ENCODE measurements around the gene SPDYE2. TPM values are rescaled to one million over a fixed set of nuclear protein-coding genes. Genes with fewer than 3 reads are reported as not detected.
"Not testable (repeated sequence)": the region's sequence is repeated elsewhere in the genome, so short reads cannot be mapped to it uniquely, and the experiment has no call there.

The SPDYE2 gene
- total RNA-seq, 1 experiment from 2014 or later: not detected

DNA sequence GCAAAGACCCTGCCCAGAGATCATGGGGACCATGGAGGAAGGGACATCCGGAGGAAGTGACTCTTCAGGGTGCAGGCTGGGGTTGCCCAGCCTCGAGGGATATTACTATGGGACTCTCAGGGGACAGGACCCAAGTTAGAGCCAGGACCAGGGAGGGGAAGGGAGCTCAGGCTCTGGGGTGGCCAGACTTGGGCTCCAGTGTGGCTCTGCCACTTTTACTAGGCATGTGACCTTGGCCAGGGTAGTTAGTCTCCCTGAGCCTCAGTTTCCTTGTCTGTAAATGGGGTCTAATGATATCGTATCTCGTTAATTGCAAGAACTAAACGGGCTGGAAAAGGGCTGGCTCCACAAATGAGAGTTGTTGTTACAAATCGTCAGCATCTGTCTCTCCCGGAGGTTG is 59.4 kb downstream of the SPDYE2 start:
- H3K79me2 ChIP-seq (ENCODE audit: insufficient read depth, low read length); H3K9ac ChIP-seq (ENCODE audit: extremely low read depth, insufficient read length, low read length); H2BK15ac ChIP-seq (ENCODE audit: low read depth, low read length); H2AFZ ChIP-seq (ENCODE audit: low read length); H3K56ac ChIP-seq (ENCODE audit: insufficient read length, low read depth, low read length); H3K9me3 ChIP-seq (ENCODE audit: control insufficient read depth, low read depth, low read length); H3K27ac Mint-ChIP-seq; H3T11ph ChIP-seq (ENCODE audit: low read length); H4K8ac ChIP-seq (replicated peaks; ENCODE audit: insufficient read length, low read depth, low read length); H3K9me3 Mint-ChIP-seq; H3K23ac ChIP-seq (ENCODE audit: insufficient read length, low read depth, low read length); H4K20me1 ChIP-seq (ENCODE audit: control insufficient read depth, insufficient read depth, insufficient read length); H3K79me1 ChIP-seq (ENCODE audit: insufficient read depth, low read depth, low read length, poor library complexity, severe bottlenecking); H3K14ac ChIP-seq (ENCODE audit: insufficient read depth, low read length); H2BK12ac ChIP-seq (ENCODE audit: insufficient read length, low read depth, low read length); H4K91ac ChIP-seq (ENCODE audit: insufficient read length, low read depth, low read length); H3K23me2 ChIP-seq (ENCODE audit: insufficient read length, low read depth, low read length, poor library complexity, severe bottlenecking); H2BK5ac ChIP-seq (ENCODE audit: insufficient read length, low read length); H3K4me1 Mint-ChIP-seq; H3K27me3 ChIP-seq (ENCODE audit: insufficient read depth, low read length); H2AK5ac ChIP-seq (ENCODE audit: insufficient read length, low read length); H3K4ac ChIP-seq (ENCODE audit: low read depth, low read length); H4K5ac ChIP-seq (ENCODE audit: insufficient read length, low read depth, low read length); H3K4me3 Mint-ChIP-seq; H2BK20ac ChIP-seq (ENCODE audit: low read depth, low read length, poor library complexity, severe bottlenecking); H3K27ac ChIP-seq (ENCODE audit: insufficient read length, low read depth, low read length); H3K4me1 ChIP-seq (ENCODE audit: insufficient read depth, low read length); H3K18ac ChIP-seq (ENCODE audit: insufficient read length, low read depth, low read length); H3K4me2 ChIP-seq (ENCODE audit: insufficient read depth, insufficient read length, low read length); H2BK120ac ChIP-seq (ENCODE audit: low read depth, low read length, poor library complexity, severe bottlenecking); H3K27me3 Mint-ChIP-seq (ENCODE audit: low read depth); DNase-seq; H3K36me3 Mint-ChIP-seq (ENCODE audit: insufficient read depth in 1 of 3, low read depth in 3 of 3): not testable (repeated sequence)
- WGBS (ENCODE audit: extremely low coverage, insufficient read length, low lambda C conversion rate): no CpG with 5 or more reads among the region's 7 CpGs

DNA sequence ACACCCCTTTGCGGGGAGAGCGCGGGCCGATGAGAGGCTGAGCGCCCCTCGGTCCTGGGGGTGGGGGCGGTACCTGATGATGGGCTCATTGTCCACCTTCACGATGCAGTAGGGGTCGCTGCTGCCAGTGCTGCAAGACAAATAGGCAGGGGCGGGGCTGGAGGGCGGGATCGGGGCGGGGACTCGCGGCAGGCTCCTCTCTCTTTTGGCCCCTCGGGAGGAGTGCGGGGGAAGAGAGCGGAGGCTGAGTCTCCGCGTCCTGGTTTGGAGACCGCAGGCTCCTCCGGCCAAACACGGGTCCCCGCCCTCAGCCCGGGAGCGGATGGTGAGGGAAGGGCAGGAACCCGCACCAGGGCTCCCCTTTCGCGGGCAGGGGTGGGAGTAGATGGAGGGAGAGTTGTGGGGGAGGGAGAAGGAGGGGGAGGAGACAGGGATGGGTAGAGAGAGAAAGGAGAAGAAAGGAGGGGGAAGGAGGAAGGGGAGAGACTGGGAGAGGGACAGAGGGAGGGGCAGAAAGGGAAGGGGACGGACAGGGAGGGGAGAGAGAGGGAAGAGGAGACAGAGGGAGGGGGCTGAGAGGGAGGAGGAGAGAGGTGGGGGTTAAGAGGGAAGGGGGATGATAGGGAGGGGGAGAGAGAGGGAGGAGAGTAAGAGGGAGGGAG is 60.1 kb downstream of the SPDYE2 start:
- not testable (repeated sequence) for H2BK5ac ChIP-seq (ENCODE audit: insufficient read length, low read length); H3K9me3 Mint-ChIP-seq; H2BK120ac ChIP-seq (ENCODE audit: low read depth, low read length, poor library complexity, severe bottlenecking); H3K18ac ChIP-seq (ENCODE audit: insufficient read length, low read depth, low read length); H3K79me1 ChIP-seq (ENCODE audit: insufficient read depth, low read depth, low read length, poor library complexity, severe bottlenecking); H3T11ph ChIP-seq (ENCODE audit: low read length); H3K9ac ChIP-seq (ENCODE audit: extremely low read depth, insufficient read length, low read length); H2BK12ac ChIP-seq (ENCODE audit: insufficient read length, low read depth, low read length); H3K4me2 ChIP-seq (ENCODE audit: insufficient read depth, insufficient read length, low read length); H3K23me2 ChIP-seq (ENCODE audit: insufficient read length, low read depth, low read length, poor library complexity, severe bottlenecking); H3K27ac Mint-ChIP-seq; H3K4me1 ChIP-seq (ENCODE audit: insufficient read depth, low read length); H2AK5ac ChIP-seq (ENCODE audit: insufficient read length, low read length); H3K36me3 Mint-ChIP-seq (ENCODE audit: insufficient read depth in 1 of 3, low read depth in 3 of 3); H2BK15ac ChIP-seq (ENCODE audit: low read depth, low read length); H3K14ac ChIP-seq (ENCODE audit: insufficient read depth, low read length); H2BK20ac ChIP-seq (ENCODE audit: low read depth, low read length, poor library complexity, severe bottlenecking); DNase-seq; H4K8ac ChIP-seq (replicated peaks; ENCODE audit: insufficient read length, low read depth, low read length); H4K5ac ChIP-seq (ENCODE audit: insufficient read length, low read depth, low read length); H3K4me3 Mint-ChIP-seq; H3K4ac ChIP-seq (ENCODE audit: low read depth, low read length); H3K27me3 ChIP-seq (ENCODE audit: insufficient read depth, low read length); H2AFZ ChIP-seq (ENCODE audit: low read length); H3K27ac ChIP-seq (ENCODE audit: insufficient read length, low read depth, low read length); H3K56ac ChIP-seq (ENCODE audit: insufficient read length, low read depth, low read length); H3K9me3 ChIP-seq (ENCODE audit: control insufficient read depth, low read depth, low read length); H3K27me3 Mint-ChIP-seq (ENCODE audit: low read depth); H3K23ac ChIP-seq (ENCODE audit: insufficient read length, low read depth, low read length); H4K91ac ChIP-seq (ENCODE audit: insufficient read length, low read depth, low read length); H3K4me1 Mint-ChIP-seq; H4K20me1 ChIP-seq (ENCODE audit: control insufficient read depth, insufficient read depth, insufficient read length); H3K79me2 ChIP-seq (ENCODE audit: insufficient read depth, low read length)
- no CpG with 5 or more reads among the region's 30 CpGs for WGBS (ENCODE audit: extremely low coverage, insufficient read length, low lambda C conversion rate)
